ENCODE measurements around the gene AOC2.
"Not testable (repeated sequence)": the region's sequence is repeated elsewhere in the genome, so short reads cannot be mapped to it uniquely, and the experiment has no call there.

The AOC2 gene

GRCh38 chr17:42880776-42881310 is 36.5 kb downstream of the AOC2 start:
- no peaks in the 10 kb centered on the region for H3K27me3 ChIP-seq

DNA sequence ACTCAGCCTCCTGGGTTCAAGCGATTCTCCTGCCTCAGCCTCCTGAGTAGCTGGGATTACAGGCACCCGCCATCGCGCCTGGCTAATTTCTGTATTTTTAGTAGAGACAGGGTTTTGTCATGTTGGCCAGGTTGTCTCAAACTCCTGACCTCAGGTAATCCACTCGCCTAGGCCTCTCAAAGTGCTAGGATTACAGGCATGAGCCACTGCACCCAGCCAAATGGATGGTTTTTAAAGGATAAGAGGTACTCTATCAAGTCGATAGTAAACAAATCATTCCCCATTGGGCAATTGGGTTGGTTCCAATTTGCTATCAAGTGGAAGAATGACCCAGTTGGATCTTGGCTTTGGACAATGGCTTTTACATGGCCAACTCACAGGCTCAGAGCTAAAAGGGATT is 37.3 kb downstream of the AOC2 start:
- H3K4me3 ChIP-seq, H3K9ac ChIP-seq, H4K20me1 ChIP-seq, H3K27me3 ChIP-seq, H3K4me2 ChIP-seq, H3K9me3 ChIP-seq, H3K27ac ChIP-seq, H3K36me3 ChIP-seq: not testable (repeated sequence)
- peaks cover 12% of the 10 kb centered on the region for H3K4me1 ChIP-seq

More at GRCh38 chr17:42880776-42881310, 36.5 kb downstream of the AOC2 start:
- Histone ChIP-seq H3K4me2 (no peak overlapping the region), H3K36me3 (no peaks in the 10 kb centered on the region), H4K20me1 (no peaks in the 10 kb centered on the region), H3K9me3 (no peaks in the 10 kb centered on the region), H3K4me1 (peaks cover 3% of the 10 kb centered on the region), H3K9ac (no peak overlapping the region), H3K27ac (no peak overlapping the region), H3K4me3 (no peak overlapping the region)
- TF ChIP-seq Cebpa-rat (IDR thresholded peaks at IDR 0.05), result no peak

DNA sequence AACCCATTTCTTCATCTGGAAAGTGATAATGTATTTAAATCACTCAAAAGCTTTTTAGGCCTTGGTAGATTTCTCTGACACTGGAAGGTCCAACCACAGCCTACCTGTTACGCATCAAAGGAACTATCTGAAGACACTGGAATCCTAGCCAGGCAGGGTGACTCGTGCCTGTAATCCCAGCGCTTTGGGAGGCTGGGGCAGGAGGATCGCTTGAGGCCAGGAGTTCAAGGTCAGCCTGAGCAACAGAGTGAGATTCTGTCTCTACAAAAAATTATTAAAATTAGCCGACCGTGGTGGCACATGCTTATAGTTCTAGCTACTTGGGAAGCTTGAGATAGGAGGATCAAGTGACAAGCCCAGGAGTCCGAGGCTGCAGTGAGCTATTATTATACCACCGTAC is 37.8 kb downstream of the AOC2 start:
- Histone ChIP-seq H3K9me3 (no peaks in the 10 kb centered on the region), H3K4me2 (no peak overlapping the region), H3K27ac (no peak overlapping the region), H3K27me3 (no peaks in the 10 kb centered on the region), H4K20me1 (no peaks in the 10 kb centered on the region), H3K9ac (no peak overlapping the region), H3K4me3 (no peak overlapping the region), H3K36me3 (no peaks in the 10 kb centered on the region), H3K4me1 (peaks cover 15% of the 10 kb centered on the region)
- no peak for TF ChIP-seq Cebpa-rat (IDR thresholded peaks at IDR 0.05)

GRCh38 chr17:42883802-42884558 is 39.6 kb downstream of the AOC2 start:
- no peak overlapping the region for H3K4me2 ChIP-seq
- H3K36me3 ChIP-seq, result no peaks in the 10 kb centered on the region
- H3K4me1 ChIP-seq, result peaks cover 15% of the 10 kb centered on the region
- no peak overlapping the region for H3K9ac ChIP-seq
- H3K4me3 ChIP-seq, result no peak overlapping the region
- no peaks in the 10 kb centered on the region for H4K20me1 ChIP-seq
- no peaks in the 10 kb centered on the region for H3K9me3 ChIP-seq
- no peak overlapping the region for H3K27ac ChIP-seq
- no peak for TF ChIP-seq Cebpa-rat (IDR thresholded peaks at IDR 0.05)
- no peaks in the 10 kb centered on the region for H3K27me3 ChIP-seq

GRCh38 chr17:42885806-42886205 is 41.4 kb downstream of the AOC2 start:
- H4K20me1 ChIP-seq, H3K4me3 ChIP-seq, H3K36me3 ChIP-seq, H3K9me3 ChIP-seq, H3K9ac ChIP-seq, H3K27ac ChIP-seq, H3K27me3 ChIP-seq: not testable (repeated sequence)
- H3K4me1 ChIP-seq, result peaks cover 15% of the 10 kb centered on the region
- peak overlapping the region; percentile 71 for H3K4me2 ChIP-seq

GRCh38 chr17:42886283-42887176 is 42.1 kb downstream of the AOC2 start:
- Histone ChIP-seq H3K9me3 (no peaks in the 10 kb centered on the region), H3K9ac (no peak overlapping the region), H3K4me1 (peaks cover 15% of the 10 kb centered on the region), H3K4me3 (no peak overlapping the region), H3K36me3 (no peaks in the 10 kb centered on the region), H3K4me2 (peak overlapping the region; percentile 71), H3K27me3 (no peaks in the 10 kb centered on the region), H4K20me1 (no peaks in the 10 kb centered on the region), H3K27ac (no peak overlapping the region)
- no peak for TF ChIP-seq Cebpa-rat (IDR thresholded peaks at IDR 0.05)

DNA sequence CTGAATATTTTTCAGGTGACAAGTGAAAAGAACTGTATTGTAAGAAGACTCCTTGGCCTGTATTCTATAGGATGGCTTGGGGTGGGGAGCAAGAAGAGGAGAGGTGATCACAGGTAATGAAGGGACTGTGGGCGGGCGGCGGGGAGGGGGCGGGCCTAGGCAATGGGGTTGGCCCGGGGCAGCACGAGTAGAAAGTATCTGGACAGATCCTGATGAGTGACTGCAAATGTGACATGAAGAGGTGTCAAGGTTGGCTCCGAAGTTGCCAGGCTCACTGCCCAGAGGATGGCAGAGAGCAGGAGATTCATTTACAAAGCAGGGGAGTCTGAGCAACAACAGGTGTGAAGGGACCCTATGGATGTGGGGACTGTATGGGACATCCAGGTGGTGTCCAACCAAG is 45.4 kb downstream of the AOC2 start:
- Histone ChIP-seq H3K4me3 (no peak overlapping the region), H3K4me2 (no peak overlapping the region), H3K4me1 (peaks cover 28% of the 10 kb centered on the region), H3K27ac (no peak overlapping the region), H3K36me3 (no peaks in the 10 kb centered on the region), H3K27me3 (no peaks in the 10 kb centered on the region), H3K9me3 (no peaks in the 10 kb centered on the region), H3K9ac (no peak overlapping the region), H4K20me1 (no peaks in the 10 kb centered on the region)
- TF ChIP-seq Cebpa-rat (IDR thresholded peaks at IDR 0.05), result no peak

GRCh38 chr17:42891539-42892152 is 47.3 kb downstream of the AOC2 start:
- TF ChIP-seq Cebpa-rat (IDR thresholded peaks at IDR 0.05), result no peak
- no peaks in the 10 kb centered on the region for H3K36me3 ChIP-seq
- H3K4me3 ChIP-seq, result no peak overlapping the region
- H4K20me1 ChIP-seq, result no peaks in the 10 kb centered on the region
- H3K9ac ChIP-seq, result no peak overlapping the region
- H3K9me3 ChIP-seq, result no peaks in the 10 kb centered on the region
- no peaks in the 10 kb centered on the region for H3K27me3 ChIP-seq
- H3K27ac ChIP-seq, result no peak overlapping the region
- peaks cover 17% of the 10 kb centered on the region for H3K4me1 ChIP-seq
- H3K4me2 ChIP-seq, result no peak overlapping the region

DNA sequence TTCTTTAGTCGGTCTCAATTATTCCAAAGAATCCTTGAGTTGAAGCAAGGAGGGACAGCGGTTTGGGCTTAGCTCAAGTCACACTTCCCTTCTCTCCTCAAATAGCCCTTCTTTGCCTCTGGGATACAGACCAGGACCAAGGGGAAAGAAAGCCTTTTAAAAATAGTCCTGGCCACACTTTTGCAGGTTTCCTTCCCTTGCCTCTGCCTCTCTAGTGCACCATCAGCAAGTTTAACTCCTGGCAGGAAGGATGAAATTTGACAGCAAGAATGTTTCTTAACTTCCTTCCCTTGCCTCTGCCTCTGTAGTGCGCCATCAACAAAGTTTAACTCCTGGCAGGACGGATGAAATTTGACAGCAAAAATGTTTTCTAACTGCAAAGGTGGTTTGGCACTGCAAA is 49.0 kb downstream of the AOC2 start:
- Histone ChIP-seq H3K4me3 (no peak overlapping the region), H3K9me3 (no peaks in the 10 kb centered on the region), H3K4me2 (peak overlapping the region; percentile 70), H3K27me3 (no peaks in the 10 kb centered on the region), H3K9ac (no peak overlapping the region), H4K20me1 (no peaks in the 10 kb centered on the region), H3K36me3 (no peaks in the 10 kb centered on the region), H3K27ac (no peak overlapping the region), H3K4me1 (peaks cover 13% of the 10 kb centered on the region)
- no peak for TF ChIP-seq Cebpa-rat (IDR thresholded peaks at IDR 0.05)

Measured in BLaER1 (cell line).